Progenitor cell of endocrine pancreas (in vitro differentiated cells): ENCODE results near the gene GRAMD4. TPM values are rescaled to one million over a fixed set of nuclear protein-coding genes. Genes with fewer than 3 reads are reported as not detected.
A peak's percentile ranks its signal among the peaks of the same experiment; 100 is the strongest.

ENCODE experiments used
- DNase-seq: peaks from one replicate; pipeline ENCODE4 v3.0.0; 2021; ENCODE audit warnings: low spot score; ENCODE audit not compliant: unreplicated experiment
- H3K27ac Mint-ChIP-seq: 2 replicates; pipeline ENCODE4 v1.8.0; 2021; ENCODE audit warnings: mild to moderate bottlenecking, moderate library complexity, mixed read lengths
- H3K27me3 Mint-ChIP-seq: 2 replicates; pipeline ENCODE4 v1.8.0; 2021; ENCODE audit warnings: mixed read lengths
- H3K36me3 Mint-ChIP-seq: 2 replicates; pipeline ENCODE4 v1.8.0; 2022; ENCODE audit warnings: mixed read lengths; ENCODE audit not compliant: insufficient read depth
- H3K4me1 Mint-ChIP-seq: 2 replicates; pipeline ENCODE4 v1.8.0; 2021; ENCODE audit warnings: low read depth, mixed read lengths
- H3K4me3 Mint-ChIP-seq: 2 replicates; pipeline ENCODE4 v1.8.0; 2021; ENCODE audit warnings: low read depth, mild to moderate bottlenecking, moderate library complexity, mixed read lengths
- H3K9me3 Mint-ChIP-seq: 2 replicates; pipeline ENCODE4 v1.8.0; 2021; ENCODE audit warnings: low read depth, mixed read lengths
- CTCF ChIP-seq: fragments of 200-600 bp; sonication (generic); IDR thresholded peaks from one replicate; pipeline ENCODE4 v1.5.0; 2021; ENCODE audit warnings: antibody characterized with exemption, mild to moderate bottlenecking; ENCODE audit not compliant: unreplicated experiment
- total RNA-seq: library from RNA; stranded (reverse); gene quantifications from 2 replicates; pipeline ENCODE4 v1.2.1, GENCODE V29; 2021

Gene GRAMD4
- total RNA-seq, 1 donor from 2014 or later = 68.8 TPM

- Mint-ChIP-seq H3K9me3 (no peaks in the 10 kb centered on the region), H3K27ac (no peak overlapping the region), H3K4me1 (no peaks in the 10 kb centered on the region), H3K27me3 (no peaks in the 10 kb centered on the region), H3K36me3 (peaks cover 1% of the 10 kb centered on the region), H3K4me3 (no peak overlapping the region)
- no peak for DNase-seq
- no peak for TF ChIP-seq CTCF
Measured at GRCh38 chr22:46679706-46680269, 59.6 kb downstream of the GRAMD4 start.

- Mint-ChIP-seq H3K4me1 (peaks cover 6% of the 10 kb centered on the region), H3K36me3 (peaks cover 5% of the 10 kb centered on the region), H3K9me3 (no peaks in the 10 kb centered on the region), H3K27ac (no peak overlapping the region), H3K4me3 (no peak overlapping the region), H3K27me3 (no peaks in the 10 kb centered on the region)
- no peak for TF ChIP-seq CTCF
- no peak for DNase-seq
Measured at GRCh38 chr22:46681010-46681409, 60.8 kb downstream of the GRAMD4 start.

GRCh38 chr22:46682011-46682731 lies 62.0 kb downstream of the GRAMD4 start:
- Mint-ChIP-seq H3K27me3 (no peaks in the 10 kb centered on the region), H3K36me3 (peaks cover 6% of the 10 kb centered on the region), H3K4me1 (peaks cover 6% of the 10 kb centered on the region), H3K27ac (peak overlapping the region; percentile 41), H3K9me3 (no peaks in the 10 kb centered on the region), H3K4me3 (no peak overlapping the region)
- no peak for TF ChIP-seq CTCF
- no peak for DNase-seq

GRCh38 chr22:46684706-46685105 lies 64.5 kb downstream of the GRAMD4 start:
- no peak overlapping the region for H3K27ac Mint-ChIP-seq
- peaks cover 6% of the 10 kb centered on the region for H3K4me1 Mint-ChIP-seq
- DNase-seq = no peak
- no peak overlapping the region for H3K4me3 Mint-ChIP-seq
- no peak for TF ChIP-seq CTCF
- peaks cover 14% of the 10 kb centered on the region for H3K36me3 Mint-ChIP-seq
- no peaks in the 10 kb centered on the region for H3K9me3 Mint-ChIP-seq
- no peaks in the 10 kb centered on the region for H3K27me3 Mint-ChIP-seq

- Mint-ChIP-seq H3K27ac (no peak overlapping the region), H3K9me3 (no peaks in the 10 kb centered on the region), H3K4me3 (no peak overlapping the region), H3K4me1 (peaks cover 6% of the 10 kb centered on the region), H3K36me3 (peaks cover 19% of the 10 kb centered on the region), H3K27me3 (no peaks in the 10 kb centered on the region)
- no peak for DNase-seq
- TF ChIP-seq CTCF = no peak
Measured at GRCh38 chr22:46686221-46687047, 66.2 kb downstream of the GRAMD4 start.
